Panc1 (cell line): Measurements from ENCODE around the gene TECPR2. TPM values are rescaled to one million over a fixed set of nuclear protein-coding genes. Genes with fewer than 3 reads are reported as not detected.

Experiments
- ATAC-seq: fragments of 200-7000 bp; cut with Tn5 transposase; 2 replicates; pipeline ENCODE4 v1.9.1; 2020; ENCODE audit warnings: mild to moderate bottlenecking, moderate library complexity
- BruUV-seq: library from RNA; stranded (reverse); fragments of 400-500 nt; replicated peaks from 2 replicates; lab custom pipeline; 2021; lab: Mats Ljungman, UMichigan
- CTCF ChIA-PET: fragments of 300-600 bp; sonication (Branson Sonifier 250); formaldehyde crosslinking; loops from one replicate; lab custom pipeline; 2022; ENCODE audit warnings: antibody characterized with exemption; lab: Charles Lee
- POLR2A ChIA-PET: fragments of 300-600 bp; sonication (Branson Sonifier 250); formaldehyde crosslinking; loops from one replicate; lab custom pipeline; 2022; ENCODE audit warnings: antibody characterized with exemption; lab: Charles Lee
- DNase-seq: peaks from one replicate; pipeline ENCODE4 v3.0.0-alpha.2; 2010; ENCODE audit warnings: low read depth, low spot score
- H3K27ac ChIP-seq: 2 replicates; pipeline ENCODE4 v1.5.1; 2011; ENCODE audit warnings: mild to moderate bottlenecking, low read length, inconsistent platforms
- H3K27me3 ChIP-seq: fragments of 200-500 bp; sonication (Bioruptor generic); 2 replicates; pipeline ENCODE4 v1.6.0; 2014; ENCODE audit warnings: low read length, inconsistent platforms; ENCODE audit not compliant: control insufficient read depth, insufficient read depth
- H3K36me3 ChIP-seq: fragments of 200-500 bp; sonication (Bioruptor generic); 2 replicates; pipeline ENCODE4 v1.5.1; 2014; ENCODE audit warnings: inconsistent platforms, mild to moderate bottlenecking, low read length, moderate library complexity; ENCODE audit not compliant: control insufficient read depth, insufficient read depth
- H3K4me1 ChIP-seq: 2 replicates; pipeline ENCODE4 v1.5.1; 2011; ENCODE audit warnings: inconsistent platforms, mild to moderate bottlenecking, low read length, moderate library complexity; ENCODE audit not compliant: control insufficient read depth, insufficient read depth
- H3K4me3 ChIP-seq, 2 experiments: 2 replicates each; pipeline ENCODE4 v1.5.1; 2011 to 2012; ENCODE audit warnings: low read depth in 2 of 2, low read length in 2 of 2, mild to moderate bottlenecking in 2 of 2, inconsistent platforms in 1 of 2, moderate library complexity in 1 of 2
- H3K9me3 ChIP-seq: fragments of 200-500 bp; sonication (Bioruptor generic); 2 replicates; pipeline ENCODE4 v1.5.1; 2014; ENCODE audit warnings: low read depth, mild to moderate bottlenecking, inconsistent platforms, low read length, moderate library complexity; ENCODE audit not compliant: control insufficient read depth, insufficient read depth
- POLR2AphosphoS5 ChIP-seq: IDR thresholded peaks from 2 replicates; pipeline ENCODE4 v1.6.1; 2012; ENCODE audit warnings: mild to moderate bottlenecking, low read depth, low read length, moderate library complexity
- REST ChIP-seq, 2 experiments: IDR thresholded peaks; 2 replicates each; pipeline ENCODE4 v1.6.1; 2011 to 2012; ENCODE audit warnings: low read depth in 2 of 2, control low read depth in 1 of 2, low read length in 1 of 2, mild to moderate bottlenecking in 1 of 2, moderate library complexity in 1 of 2; ENCODE audit not compliant: insufficient read depth in 1 of 2
- SIN3A ChIP-seq: IDR thresholded peaks from 2 replicates; pipeline ENCODE4 v1.6.1; 2012; ENCODE audit warnings: low read depth, mild to moderate bottlenecking, low read length, moderate library complexity, borderline replicate concordance; ENCODE audit not compliant: insufficient read depth
- TCF7L2 ChIP-seq: IDR thresholded peaks from 2 replicates; pipeline ENCODE4 v1.6.1; 2011; ENCODE audit warnings: mild to moderate bottlenecking, low read depth, low read length, inconsistent platforms
- in situ Hi-C: cut with HindIII; loops from 2 replicates; pipeline ENCODE4 v1.10.0; 2016; ENCODE audit warnings: low sequenced_read_pairs, low pct_unique_long_range_greater_than_20kb
- intact Hi-C: fragments of 100-400 bp; cut with micrococcal nuclease; formaldehyde crosslinking; loops from one replicate; pipeline ENCODE4 v1.10.0; 2022; ENCODE audit not compliant: unreplicated experiment
- total RNA-seq: library from RNA; stranded (reverse); gene quantifications from one replicate; pipeline ENCODE4 v1.2.1, GENCODE V29; 2021; ENCODE audit not compliant: unreplicated experiment
- TF ChIP-seq, protein P1 (sequence below): fragments of 450-650 bp; IDR thresholded peaks from 2 replicates; pipeline ENCODE4 v1.5.1; 2017; ENCODE audit warnings: mild to moderate bottlenecking

The TECPR2 gene
- total RNA-seq, 1 experiment from 2014 or later = 15.5 TPM

GRCh38 chr14:102512793-102513300, 150.1 kb downstream of the TECPR2 start:
- H3K36me3 ChIP-seq = no peaks in the 10 kb centered on the region; the same call in 1 of the 2 replicates
- intact Hi-C loops (no loop called here), in situ Hi-C loops (no loop called here)
- DNase-seq (no peak), ATAC-seq (no peak)
- H3K9me3 ChIP-seq = no peaks in the 10 kb centered on the region
- no peaks in the 10 kb centered on the region; the same call in 1 of the 2 replicates for H3K4me1 ChIP-seq
- no peaks in the 10 kb centered on the region for H3K27me3 ChIP-seq
- ChIA-PET POLR2A (no interaction called here), CTCF (no interaction called here)
- H3K4me3 ChIP-seq = no peak overlapping the region
- no peak overlapping the region for H3K27ac ChIP-seq
- TF ChIP-seq, protein P1, sequence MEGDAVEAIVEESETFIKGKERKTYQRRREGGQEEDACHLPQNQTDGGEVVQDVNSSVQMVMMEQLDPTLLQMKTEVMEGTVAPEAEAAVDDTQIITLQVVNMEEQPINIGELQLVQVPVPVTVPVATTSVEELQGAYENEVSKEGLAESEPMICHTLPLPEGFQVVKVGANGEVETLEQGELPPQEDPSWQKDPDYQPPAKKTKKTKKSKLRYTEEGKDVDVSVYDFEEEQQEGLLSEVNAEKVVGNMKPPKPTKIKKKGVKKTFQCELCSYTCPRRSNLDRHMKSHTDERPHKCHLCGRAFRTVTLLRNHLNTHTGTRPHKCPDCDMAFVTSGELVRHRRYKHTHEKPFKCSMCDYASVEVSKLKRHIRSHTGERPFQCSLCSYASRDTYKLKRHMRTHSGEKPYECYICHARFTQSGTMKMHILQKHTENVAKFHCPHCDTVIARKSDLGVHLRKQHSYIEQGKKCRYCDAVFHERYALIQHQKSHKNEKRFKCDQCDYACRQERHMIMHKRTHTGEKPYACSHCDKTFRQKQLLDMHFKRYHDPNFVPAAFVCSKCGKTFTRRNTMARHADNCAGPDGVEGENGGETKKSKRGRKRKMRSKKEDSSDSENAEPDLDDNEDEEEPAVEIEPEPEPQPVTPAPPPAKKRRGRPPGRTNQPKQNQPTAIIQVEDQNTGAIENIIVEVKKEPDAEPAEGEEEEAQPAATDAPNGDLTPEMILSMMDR = no peak
- TF ChIP-seq SIN3A = no peak
- TF ChIP-seq POLR2AphosphoS5 = no peak
- TF ChIP-seq REST (IDR thresholded peaks at IDR 0.05; ENCODE audit: insufficient read depth in 1 of 2, low read depth in 2 of 2, low read length in 1 of 2) = no peak
- TF ChIP-seq TCF7L2 = no peak
- no TSS peak for BruUV-seq

DNA sequence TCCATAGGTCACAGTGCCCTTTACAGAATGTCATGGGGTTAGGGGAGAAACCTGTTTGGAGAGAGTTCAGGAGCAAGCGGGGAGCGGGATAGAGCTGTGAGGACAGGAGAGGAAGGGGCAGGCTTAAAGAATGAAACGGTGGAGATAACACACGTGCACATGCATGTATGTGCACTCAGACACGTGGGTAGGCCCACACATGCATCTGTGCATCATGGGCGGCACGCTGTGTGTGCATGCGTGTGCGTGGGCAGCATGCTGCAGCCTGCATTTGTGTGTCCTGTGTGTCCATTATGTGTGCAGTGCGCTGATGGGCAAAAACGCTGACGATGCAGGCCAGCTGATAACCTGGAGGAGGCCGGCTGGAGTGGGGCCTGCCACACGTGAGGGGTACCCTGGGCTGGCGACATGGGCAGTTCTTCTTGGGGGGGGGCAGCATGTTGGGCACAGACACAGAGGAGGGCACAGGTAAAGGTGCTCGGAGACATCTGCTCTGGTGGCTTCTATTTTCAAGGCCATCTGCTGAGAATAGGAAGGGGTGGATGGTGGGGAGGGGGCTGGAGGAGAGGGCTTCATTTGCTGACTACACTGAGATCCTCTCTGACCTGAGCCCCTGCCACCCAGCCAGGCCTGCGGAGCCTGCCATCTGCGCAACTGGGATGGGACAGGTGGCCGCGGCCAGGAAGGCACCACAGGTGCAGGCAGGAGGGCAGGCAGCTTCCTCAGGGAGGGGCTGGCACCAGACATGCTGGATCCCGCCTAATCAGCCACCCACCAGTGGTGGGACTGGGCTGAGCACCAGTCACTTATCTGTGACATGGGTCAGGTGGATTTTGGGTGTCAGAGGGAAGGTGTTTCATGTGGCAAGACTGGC, 151.4 kb downstream of the TECPR2 start:
- TF ChIP-seq POLR2AphosphoS5 (no peak), REST (IDR thresholded peaks at IDR 0.05; ENCODE audit: insufficient read depth in 1 of 2, low read depth in 2 of 2, low read length in 1 of 2) (no peak), SIN3A (no peak), TCF7L2 (no peak)
- TF ChIP-seq, protein P1 = no peak
- in situ Hi-C loops (no loop called here), intact Hi-C loops (no loop called here)
- Histone ChIP-seq H3K4me3 (no peak overlapping the region), H3K36me3 (no peaks in the 10 kb centered on the region), H3K4me1 (no peaks in the 10 kb centered on the region; the same call in 1 of the 2 replicates), H3K9me3 (no peaks in the 10 kb centered on the region), H3K27me3 (no peaks in the 10 kb centered on the region), H3K27ac (no peak overlapping the region)
- BruUV-seq = no TSS peak
- DNase-seq (no peak), ATAC-seq (no peak)
- CTCF ChIA-PET = interaction anchor here (0.5 kb wide), 2 partner anchors 9 to 251 kb away, joined by 4 to 23 read pairs; no protein-coding TSS in a partner anchor
- POLR2A ChIA-PET = no interaction called here
